ENCODE measurements around the gene CCDC91. TPM values are rescaled to one million over a fixed set of nuclear protein-coding genes. Genes with fewer than 3 reads are reported as not detected.

Gene CCDC91
- total and polyA plus RNA-seq, 4 donors: 13.4 to 41.3 (median 23.3) TPM

- no peak for TF ChIP-seq CTCF (IDR thresholded peaks at IDR 0.05; ENCODE audit: control extremely low read depth, extremely low read depth)
- no peak overlapping the region for H3K27ac ChIP-seq (ENCODE audit: low read depth in 1 of 2, low read length in 1 of 2)
- DNase-seq: no peak
- H3K9ac ChIP-seq (ENCODE audit: insufficient read depth in 1 of 2, low read length in 2 of 2): no peak overlapping the region
- H3K4me1 ChIP-seq (ENCODE audit: control insufficient read depth in 5 of 5, insufficient read depth in 5 of 5, low read length in 5 of 5): peaks cover 0 to 8% (median 0%) of the 10 kb centered on the region in 5 donors
- no peak for ATAC-seq (ENCODE audit: insufficient read depth, low FRiP score)
- no peaks in the 10 kb centered on the region for H3K9me3 ChIP-seq (ENCODE audit: control insufficient read depth in 4 of 4, insufficient read depth in 3 of 4, low read length in 3 of 4)
- H3K27me3 ChIP-seq (ENCODE audit: control insufficient read depth in 3 of 3, insufficient read depth in 3 of 3, low read length in 2 of 3): no peaks in the 10 kb centered on the region
- H3K36me3 ChIP-seq (ENCODE audit: control insufficient read depth in 4 of 4, insufficient read depth in 4 of 4, low read length in 4 of 4): no peaks in the 10 kb centered on the region
- no peak overlapping the region for H3K4me3 ChIP-seq
These were observed 47.2 kb downstream of the CCDC91 start for GRCh38 chr12:28237423-28237822.

- H3K27me3 ChIP-seq (ENCODE audit: control insufficient read depth in 3 of 3, insufficient read depth in 3 of 3, low read length in 2 of 3): no peaks in the 10 kb centered on the region
- no peaks in the 10 kb centered on the region for H3K9me3 ChIP-seq (ENCODE audit: control insufficient read depth in 4 of 4, insufficient read depth in 3 of 4, low read length in 3 of 4)
- WGBS, 2 donors: 94 to 99% methylated on average over 3 of the region's 3 CpGs
- no peaks in the 10 kb centered on the region for H3K36me3 ChIP-seq (ENCODE audit: control insufficient read depth in 4 of 4, insufficient read depth in 4 of 4, low read length in 4 of 4)
- DNase-seq (no peak), ATAC-seq (ENCODE audit: insufficient read depth, low FRiP score) (no peak)
- TF ChIP-seq CTCF (IDR thresholded peaks at IDR 0.05; ENCODE audit: control extremely low read depth, extremely low read depth): no peak
- no peak overlapping the region for H3K27ac ChIP-seq (ENCODE audit: low read depth in 1 of 2, low read length in 1 of 2)
- H3K4me3 ChIP-seq: no peak overlapping the region
- no peak overlapping the region for H3K9ac ChIP-seq (ENCODE audit: insufficient read depth in 1 of 2, low read length in 2 of 2)
- H3K4me1 ChIP-seq (ENCODE audit: control insufficient read depth in 5 of 5, insufficient read depth in 5 of 5, low read length in 5 of 5): peaks cover 0 to 6% (median under 1%) of the 10 kb centered on the region in 5 donors
These were observed 49.7 kb downstream of the CCDC91 start for GRCh38 chr12:28239918-28240317.

- Histone ChIP-seq H3K9me3 (ENCODE audit: control insufficient read depth in 4 of 4, insufficient read depth in 3 of 4, low read length in 3 of 4) (no peaks in the 10 kb centered on the region), H3K27ac (ENCODE audit: low read depth in 1 of 2, low read length in 1 of 2) (no peak overlapping the region), H3K27me3 (ENCODE audit: control insufficient read depth in 3 of 3, insufficient read depth in 3 of 3, low read length in 2 of 3) (no peaks in the 10 kb centered on the region), H3K36me3 (ENCODE audit: control insufficient read depth in 4 of 4, insufficient read depth in 4 of 4, low read length in 4 of 4) (no peaks in the 10 kb centered on the region), H3K4me3 (no peak overlapping the region), H3K9ac (ENCODE audit: insufficient read depth in 1 of 2, low read length in 2 of 2) (no peak overlapping the region), H3K4me1 (ENCODE audit: control insufficient read depth in 5 of 5, insufficient read depth in 5 of 5, low read length in 5 of 5) (peaks cover 0 to 4% (median 0%) of the 10 kb centered on the region in 5 donors)
- ATAC-seq (ENCODE audit: insufficient read depth, low FRiP score) (no peak), DNase-seq (no peak)
- TF ChIP-seq CTCF (IDR thresholded peaks at IDR 0.05; ENCODE audit: control extremely low read depth, extremely low read depth): no peak
These were observed 50.6 kb downstream of the CCDC91 start for GRCh38 chr12:28240853-28241252.

GRCh38 chr12:28242129-28242495 lies 51.9 kb downstream of the CCDC91 start:
- Histone ChIP-seq H3K9ac (ENCODE audit: insufficient read depth in 1 of 2, low read length in 2 of 2) (no peak overlapping the region), H3K4me3 (no peak overlapping the region), H3K27me3 (ENCODE audit: control insufficient read depth in 3 of 3, insufficient read depth in 3 of 3, low read length in 2 of 3) (no peaks in the 10 kb centered on the region), H3K36me3 (ENCODE audit: control insufficient read depth in 4 of 4, insufficient read depth in 4 of 4, low read length in 4 of 4) (no peaks in the 10 kb centered on the region), H3K4me1 (ENCODE audit: control insufficient read depth in 5 of 5, insufficient read depth in 5 of 5, low read length in 5 of 5) (peaks cover 0 to 4% (median 0%) of the 10 kb centered on the region in 5 donors), H3K27ac (ENCODE audit: low read depth in 1 of 2, low read length in 1 of 2) (no peak overlapping the region), H3K9me3 (ENCODE audit: control insufficient read depth in 4 of 4, insufficient read depth in 3 of 4, low read length in 3 of 4) (no peaks in the 10 kb centered on the region)
- ATAC-seq (ENCODE audit: insufficient read depth, low FRiP score) (no peak), DNase-seq (no peak)
- TF ChIP-seq CTCF (IDR thresholded peaks at IDR 0.05; ENCODE audit: control extremely low read depth, extremely low read depth): no peak
- 81 to 87% methylated on average over 2 of the region's 2 CpGs for WGBS, 2 donors
